GM12892 (cell line): ENCODE measurements around the gene GCG. TPM values are rescaled to one million over a fixed set of nuclear protein-coding genes. Genes with fewer than 3 reads are reported as not detected.

Experiments used
- DNase-seq: peaks from one replicate; pipeline ENCODE4 v3.0.0; 2011; ENCODE audit not compliant: insufficient read length
- FAIRE-seq: peaks from 2 replicates; lab custom pipeline; 2011; peaks lifted over from hg19 to GRCh38; lab: Jason Lieb, UNC
- POLR2A ChIP-seq: IDR thresholded peaks from 2 replicates; pipeline ENCODE4 v1.6.1; 2011; ENCODE audit warnings: low read depth, low read length, control low read depth
- POLR2AphosphoS5 ChIP-seq: IDR thresholded peaks from 2 replicates; pipeline ENCODE4 v1.6.1; 2011; ENCODE audit warnings: low read depth, low read length, control low read depth
- TAF1 ChIP-seq: IDR thresholded peaks from 2 replicates; pipeline ENCODE4 v1.6.1; 2011; ENCODE audit warnings: low read depth, mild to moderate bottlenecking, control low read depth, low read length, borderline replicate concordance
- polyA plus RNA-seq: library from polyadenylated mRNA; unstranded; fragments of >200 nt; gene quantifications from one replicate; pipeline ENCODE4 v1.2.1, GENCODE V29; 2012; ENCODE audit warnings: missing spikeins, inconsistent platforms; ENCODE audit not compliant: missing spikeins

Gene GCG
- not detected for polyA plus RNA-seq

- DNase-seq (no peak), FAIRE-seq (no peak)
- TF ChIP-seq POLR2AphosphoS5: no peak
- no peak for TF ChIP-seq POLR2A
- TF ChIP-seq TAF1: no peak
Observed at GRCh38 chr2:162152147-162152546, at the start of gene GCG. GCG (minus strand) TSS chr2:162152247; CDS start chr2:162149178, 3,069 bp downstream.

- FAIRE-seq (no peak), DNase-seq (no peak)
- TF ChIP-seq POLR2AphosphoS5: no peak
- TF ChIP-seq POLR2A: no peak
- TF ChIP-seq TAF1: no peak
Observed at GRCh38 chr2:162200636-162201035, 48.6 kb upstream of the GCG start.

GRCh38 chr2:162199913-162200312 is 47.9 kb upstream of the GCG start:
- DNase-seq (no peak), FAIRE-seq (no peak)
- TF ChIP-seq POLR2AphosphoS5 (no peak), POLR2A (no peak), TAF1 (no peak)

- no peak for DNase-seq
- TF ChIP-seq POLR2A (no peak), POLR2AphosphoS5 (no peak), TAF1 (no peak)
- no peak for FAIRE-seq
Observed at GRCh38 chr2:162198239-162198638, 46.2 kb upstream of the GCG start.

- DNase-seq (no peak), FAIRE-seq (no peak)
- TF ChIP-seq POLR2AphosphoS5 (no peak), TAF1 (no peak), POLR2A (no peak)
Observed at GRCh38 chr2:162197069-162197825, 45.2 kb upstream of the GCG start.

- DNase-seq (no peak), FAIRE-seq (no peak)
- TF ChIP-seq POLR2A: no peak
- TF ChIP-seq POLR2AphosphoS5: no peak
- no peak for TF ChIP-seq TAF1
Observed at GRCh38 chr2:162196638-162197037, 44.6 kb upstream of the GCG start.

GRCh38 chr2:162188451-162188850 is 36.4 kb upstream of the GCG start:
- TF ChIP-seq TAF1 (no peak), POLR2A (no peak), POLR2AphosphoS5 (no peak)
- FAIRE-seq (no peak), DNase-seq (no peak)

GRCh38 chr2:162185541-162186232 is 33.6 kb upstream of the GCG start:
- FAIRE-seq (no peak), DNase-seq (no peak)
- TF ChIP-seq POLR2A (no peak), POLR2AphosphoS5 (no peak), TAF1 (no peak)

GRCh38 chr2:162184821-162185450 is 32.9 kb upstream of the GCG start:
- no peak for TF ChIP-seq POLR2A
- no peak for TF ChIP-seq POLR2AphosphoS5
- no peak for TF ChIP-seq TAF1
- DNase-seq (no peak), FAIRE-seq (no peak)

- FAIRE-seq (no peak), DNase-seq (no peak)
- TF ChIP-seq POLR2A: no peak
- TF ChIP-seq POLR2AphosphoS5: no peak
- TF ChIP-seq TAF1: no peak
Observed at GRCh38 chr2:162184359-162184758, 32.3 kb upstream of the GCG start.

- TF ChIP-seq POLR2A: no peak
- TF ChIP-seq POLR2AphosphoS5: no peak
- TF ChIP-seq TAF1: no peak
- no peak for FAIRE-seq
- DNase-seq: no peak
Observed at GRCh38 chr2:162182395-162182794, 30.3 kb upstream of the GCG start.
